D721Med (cell line): ENCODE data around the gene RPAP2.
"Not testable (repeated sequence)": the region's sequence is repeated elsewhere in the genome, so short reads cannot be mapped to it uniquely, and the experiment has no call there.

Source experiments
- DNase-seq: peaks from one replicate; pipeline ENCODE4 v3.0.0; 2011; ENCODE audit warnings: low spot score; ENCODE audit not compliant: insufficient read length
- FAIRE-seq: peaks from 2 replicates; lab custom pipeline; 2011; peaks lifted over from hg19 to GRCh38; lab: Jason Lieb, UNC
- CTCF ChIP-seq: IDR thresholded peaks from 2 replicates; pipeline ENCODE4 v1.5.1; 2012; ENCODE audit warnings: mild to moderate bottlenecking, control low read depth; ENCODE audit not compliant: insufficient read depth; ENCODE audit errors: missing control alignments

The RPAP2 gene

GRCh38 chr1:92376345-92376744 lies 77.5 kb downstream of the RPAP2 start:
- FAIRE-seq: no peak
- TF ChIP-seq CTCF: no peak
- no peak for DNase-seq

GRCh38 chr1:92377991-92378390 lies 79.1 kb downstream of the RPAP2 start:
- DNase-seq, FAIRE-seq: not testable (repeated sequence)

GRCh38 chr1:92380867-92381266 lies 82.0 kb downstream of the RPAP2 start:
- FAIRE-seq: no peak
- no peak for TF ChIP-seq CTCF
- no peak for DNase-seq

- DNase-seq, FAIRE-seq: not testable (repeated sequence)
These were observed 95.1 kb downstream of the RPAP2 start for GRCh38 chr1:92393966-92394365.

- FAIRE-seq: no peak
- DNase-seq: no peak
- TF ChIP-seq CTCF: no peak
These were observed 99.7 kb downstream of the RPAP2 start for GRCh38 chr1:92398519-92398918.

GRCh38 chr1:92399076-92399475 lies 100.2 kb downstream of the RPAP2 start:
- no peak for FAIRE-seq
- no peak for TF ChIP-seq CTCF
- DNase-seq: no peak

GRCh38 chr1:92404661-92405060 lies 105.8 kb downstream of the RPAP2 start:
- DNase-seq (no peak), FAIRE-seq (no peak)
- no peak for TF ChIP-seq CTCF

GRCh38 chr1:92408825-92409224 lies 110.0 kb downstream of the RPAP2 start:
- TF ChIP-seq CTCF: no peak
- DNase-seq: no peak
- FAIRE-seq: no peak
